Endodermal cell (in vitro differentiated cells): Measurements from ENCODE around the gene PDHB. TPM values are rescaled to one million over a fixed set of nuclear protein-coding genes. Genes with fewer than 3 reads are reported as not detected.
A peak's percentile ranks its signal among the peaks of the same experiment; 100 is the strongest.

Experiments
- DNase-seq: peaks from one replicate; pipeline ENCODE4 v3.0.0-alpha.2; 2017
- H3K27ac ChIP-seq: 2 replicates; pipeline ENCODE4 v1.5.1; 2013; ENCODE audit warnings: mild to moderate bottlenecking, low read depth, low read length, moderate library complexity
- H3K27me3 ChIP-seq: 2 replicates; pipeline ENCODE4 v1.6.1; 2013; ENCODE audit warnings: mild to moderate bottlenecking, low read length, moderate library complexity; ENCODE audit not compliant: insufficient read depth, control insufficient read depth, poor library complexity, severe bottlenecking
- H3K36me3 ChIP-seq: 2 replicates; pipeline ENCODE4 v1.7.0; 2013; ENCODE audit warnings: mild to moderate bottlenecking, low read length, moderate library complexity; ENCODE audit not compliant: control insufficient read depth, insufficient read depth
- H3K4me1 ChIP-seq: one replicate; pipeline ENCODE4 v1.7.0; 2013; ENCODE audit warnings: low read length; ENCODE audit not compliant: control insufficient read depth, insufficient read depth
- H3K4me3 ChIP-seq: 2 replicates; pipeline ENCODE4 v1.5.1; 2013; ENCODE audit warnings: mild to moderate bottlenecking, low read length, moderate library complexity
- H3K9ac ChIP-seq: 2 replicates; pipeline ENCODE4 v1.6.1; 2013; ENCODE audit warnings: mild to moderate bottlenecking, low read length, moderate library complexity; ENCODE audit not compliant: poor library complexity, severe bottlenecking; ENCODE audit errors: extremely low read depth
- H3K9me3 ChIP-seq: 2 replicates; pipeline ENCODE4 v1.6.1; 2013; ENCODE audit warnings: mild to moderate bottlenecking, low read length, moderate library complexity; ENCODE audit not compliant: control insufficient read depth
- H3K27ac Mint-ChIP-seq: 2 replicates; pipeline ENCODE4 v1.8.0; 2020; ENCODE audit warnings: mixed read lengths
- H3K27me3 Mint-ChIP-seq: 2 replicates; pipeline ENCODE4 v1.8.0; 2021; ENCODE audit warnings: mild to moderate bottlenecking, mixed read lengths; ENCODE audit not compliant: insufficient read depth
- H3K36me3 Mint-ChIP-seq: 2 replicates; pipeline ENCODE4 v1.8.0; 2020; ENCODE audit warnings: low read depth, mixed read lengths
- H3K4me1 Mint-ChIP-seq: 2 replicates; pipeline ENCODE4 v1.8.0; 2020; ENCODE audit warnings: mixed read lengths
- H3K4me3 Mint-ChIP-seq: 2 replicates; pipeline ENCODE4 v1.8.0; 2020; ENCODE audit warnings: mild to moderate bottlenecking, moderate library complexity, mixed read lengths
- H3K9me3 Mint-ChIP-seq: 2 replicates; pipeline ENCODE4 v1.8.0; 2020; ENCODE audit warnings: mild to moderate bottlenecking, mixed read lengths
- WGBS, 2 experiments: methylation state at CpG; one replicate each; pipeline versions ENCODE4 v1.1.5 to v1.1.7; 2013; ENCODE audit warnings: missing lambda C conversion rate in 2 of 2, mixed read lengths in 1 of 2; ENCODE audit not compliant: insufficient coverage in 1 of 2, insufficient read length in 1 of 2; 5-methylcytosine and 5-hydroxymethylcytosine counted together
- total RNA-seq, 2 donors: library from RNA; stranded (reverse); fragmentation: NEBNext Ultra II Directional in 1 of 2; extraction: Animal tissue kit (Norgen Biotek cat#: 25700) in 1 of 2; gene quantifications; 2 replicates in 1 of 2; 3 replicates in 1 of 2; pipeline ENCODE4 v1.2.1, GENCODE V29; 2021
- TF ChIP-seq, protein P1 (sequence below): fragments of 200-600 bp; sonication (generic); conservative IDR thresholded peaks from 2 replicates; pipeline ENCODE4 v1.5.0; 2021; ENCODE audit warnings: antibody characterized with exemption, mild to moderate bottlenecking

Gene PDHB
- total RNA-seq, 2 donors from 2014 or later, result 127 to 159 TPM

DNA sequence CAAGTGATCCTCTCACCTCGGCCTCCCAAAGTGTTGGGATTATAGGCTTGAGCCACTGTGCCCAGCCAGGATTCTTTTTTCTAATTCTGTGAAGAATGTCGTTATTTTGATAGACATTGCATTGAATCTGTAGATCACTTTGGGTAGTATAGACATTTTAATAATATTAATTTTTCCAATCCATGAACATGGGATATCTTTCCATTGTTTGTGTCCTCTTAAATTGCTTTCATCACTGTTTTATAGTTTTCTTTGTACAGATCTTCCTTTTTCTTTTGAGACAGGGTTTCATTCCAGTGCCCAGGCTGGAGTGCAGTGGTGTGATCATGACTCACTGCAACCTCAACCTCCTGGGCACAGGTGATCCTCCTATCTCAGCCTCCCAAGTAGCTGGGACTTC lies 46.7 kb upstream of the PDHB start:
- Mint-ChIP-seq H3K9me3 (peaks cover 16% of the 10 kb centered on the region), H3K4me3 (no peak overlapping the region), H3K36me3 (no peaks in the 10 kb centered on the region), H3K4me1 (peaks cover 12% of the 10 kb centered on the region), H3K27ac (no peak overlapping the region), H3K27me3 (peaks cover 35% of the 10 kb centered on the region)
- H3K27me3 ChIP-seq, result peaks cover 3% of the 10 kb centered on the region
- TF ChIP-seq, protein P1, sequence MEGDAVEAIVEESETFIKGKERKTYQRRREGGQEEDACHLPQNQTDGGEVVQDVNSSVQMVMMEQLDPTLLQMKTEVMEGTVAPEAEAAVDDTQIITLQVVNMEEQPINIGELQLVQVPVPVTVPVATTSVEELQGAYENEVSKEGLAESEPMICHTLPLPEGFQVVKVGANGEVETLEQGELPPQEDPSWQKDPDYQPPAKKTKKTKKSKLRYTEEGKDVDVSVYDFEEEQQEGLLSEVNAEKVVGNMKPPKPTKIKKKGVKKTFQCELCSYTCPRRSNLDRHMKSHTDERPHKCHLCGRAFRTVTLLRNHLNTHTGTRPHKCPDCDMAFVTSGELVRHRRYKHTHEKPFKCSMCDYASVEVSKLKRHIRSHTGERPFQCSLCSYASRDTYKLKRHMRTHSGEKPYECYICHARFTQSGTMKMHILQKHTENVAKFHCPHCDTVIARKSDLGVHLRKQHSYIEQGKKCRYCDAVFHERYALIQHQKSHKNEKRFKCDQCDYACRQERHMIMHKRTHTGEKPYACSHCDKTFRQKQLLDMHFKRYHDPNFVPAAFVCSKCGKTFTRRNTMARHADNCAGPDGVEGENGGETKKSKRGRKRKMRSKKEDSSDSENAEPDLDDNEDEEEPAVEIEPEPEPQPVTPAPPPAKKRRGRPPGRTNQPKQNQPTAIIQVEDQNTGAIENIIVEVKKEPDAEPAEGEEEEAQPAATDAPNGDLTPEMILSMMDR, result no peak
- peaks cover 21% of the 10 kb centered on the region for H3K9me3 ChIP-seq
- no peak for DNase-seq
- no peak overlapping the region for H3K27ac ChIP-seq
- 63 to 97% methylated on average over 1 to 2 of the region's 2 CpGs for WGBS, 2 experiments
- H3K36me3 ChIP-seq, result no peaks in the 10 kb centered on the region
- no peak overlapping the region for H3K4me3 ChIP-seq
- H3K9ac ChIP-seq, result no peak overlapping the region
- H3K4me1 ChIP-seq, result peaks cover 2% of the 10 kb centered on the region

DNA sequence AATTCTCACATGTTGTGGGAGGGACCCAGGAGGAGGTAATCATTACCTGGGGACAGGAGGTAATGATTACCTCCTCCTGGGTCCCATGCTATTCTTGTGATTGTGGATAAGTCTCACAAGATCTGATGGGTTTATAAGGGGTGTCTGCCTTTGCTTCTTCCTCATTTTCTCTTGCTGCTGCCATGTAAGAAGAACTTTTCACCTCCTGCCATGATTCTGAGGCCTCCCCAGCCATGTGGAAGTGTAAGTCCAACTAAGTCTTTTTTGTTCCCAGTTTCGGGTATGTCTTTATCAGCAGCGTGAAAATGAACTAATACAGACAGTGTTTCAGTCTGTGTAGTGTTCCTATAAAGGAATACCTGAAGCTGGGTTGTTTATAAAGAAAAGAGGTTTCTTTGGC lies 45.1 kb upstream of the PDHB start:
- H3K9me3 Mint-ChIP-seq, result peaks cover 16% of the 10 kb centered on the region
- Histone ChIP-seq H3K4me1 (peaks cover 4% of the 10 kb centered on the region), H3K27ac (no peak overlapping the region), H3K9ac (no peak overlapping the region), H3K9me3 (peaks cover 21% of the 10 kb centered on the region), H3K27me3 (peaks cover 5% of the 10 kb centered on the region), H3K36me3 (no peaks in the 10 kb centered on the region), H3K4me3 (peak overlapping the region; percentile 71)
- no peak overlapping the region for H3K27ac Mint-ChIP-seq
- 95 to 96% methylated on average over 2 of the region's 2 CpGs for WGBS, 2 experiments
- peaks cover 15% of the 10 kb centered on the region for H3K4me1 Mint-ChIP-seq
- no peaks in the 10 kb centered on the region for H3K36me3 Mint-ChIP-seq
- TF ChIP-seq, protein P1, result no peak
- peaks cover 43% of the 10 kb centered on the region for H3K27me3 Mint-ChIP-seq
- no peak for DNase-seq
- H3K4me3 Mint-ChIP-seq, result no peak overlapping the region

GRCh38 chr3:58474967-58475578 lies 41.4 kb upstream of the PDHB start:
- no peak overlapping the region for H3K27ac ChIP-seq
- DNase-seq, result no peak

More at GRCh38 chr3:58474967-58475578, 41.4 kb upstream of the PDHB start:
- H3K9me3 Mint-ChIP-seq, result peaks cover 13% of the 10 kb centered on the region
- 88 to 90% methylated on average over 3 of the region's 3 CpGs for WGBS, 2 experiments
- no peaks in the 10 kb centered on the region for H3K36me3 Mint-ChIP-seq
- H3K36me3 ChIP-seq, result no peaks in the 10 kb centered on the region
- TF ChIP-seq, protein P1, result no peak
- H3K9ac ChIP-seq, result no peak overlapping the region
- H3K4me1 ChIP-seq, result peaks cover 18% of the 10 kb centered on the region
- H3K27me3 Mint-ChIP-seq, result peaks cover 60% of the 10 kb centered on the region
- no peak overlapping the region for H3K27ac Mint-ChIP-seq
- H3K4me3 Mint-ChIP-seq, result no peak overlapping the region
- H3K4me1 Mint-ChIP-seq, result peaks cover 44% of the 10 kb centered on the region
- H3K9me3 ChIP-seq, result peaks cover 10% of the 10 kb centered on the region
- H3K27me3 ChIP-seq, result peaks cover 12% of the 10 kb centered on the region
- H3K4me3 ChIP-seq, result no peak overlapping the region
